ENCODE data around the gene RBBP8NL. TPM values are rescaled to one million over a fixed set of nuclear protein-coding genes. Genes with fewer than 3 reads are reported as not detected.
A peak's percentile ranks its signal among the peaks of the same experiment; 100 is the strongest.
"Not testable (repeated sequence)": the region's sequence is repeated elsewhere in the genome, so short reads cannot be mapped to it uniquely, and the experiment has no call there.

Gene RBBP8NL
- total RNA-seq, 4 donors from 2014 or later = not detected

- WGBS, 2 donors = 44 to 72% methylated on average over 12 to 18 of the region's 26 CpGs
- Histone ChIP-seq H3K9me3 (no peaks in the 10 kb centered on the region), H3K4me1 (peaks cover 0 to 60% (median 21%) of the 10 kb centered on the region in 4 donors), H3K27ac (peak overlapping the region; percentile 1 to 82 (median 48)), H3K27me3 (no peaks in the 10 kb centered on the region), H3K4me3 (no peak overlapping the region), H3K36me3 (no peaks in the 10 kb centered on the region)
- DNase-seq (ENCODE audit: low spot score in 2 of 2) = no peak
- peak; percentile 8 to 75 (median 47) for TF ChIP-seq CTCF (IDR thresholded peaks at IDR 0.05)
- no peak for TF ChIP-seq POLR2A (IDR thresholded peaks at IDR 0.05)
Observed at GRCh38 chr20:62376112-62377063, 51.0 kb downstream of the RBBP8NL start.

GRCh38 chr20:62374331-62375152 lies 52.8 kb downstream of the RBBP8NL start:
- 54 to 60% methylated on average over 24 of the region's 24 CpGs for WGBS, 2 donors

GRCh38 chr20:62373631-62374179 lies 53.6 kb downstream of the RBBP8NL start:
- not testable (repeated sequence) for H3K36me3 ChIP-seq; H3K4me3 ChIP-seq; H3K9me3 ChIP-seq; DNase-seq (ENCODE audit: low spot score in 2 of 2); H3K27me3 ChIP-seq
- WGBS, 2 donors = 87 to 88% methylated on average over 13 to 22 of the region's 40 CpGs
- peak overlapping the region in 2 of 4 donors; percentile 75 to 82 for H3K27ac ChIP-seq
- H3K4me1 ChIP-seq = peaks cover 0 to 76% (median 36%) of the 10 kb centered on the region in 4 donors

More at GRCh38 chr20:62374331-62375152, 52.8 kb downstream of the RBBP8NL start:
- TF ChIP-seq CTCF (IDR thresholded peaks at IDR 0.05) = no peak
- TF ChIP-seq EP300 (IDR thresholded peaks at IDR 0.05) = no peak
- no peak for TF ChIP-seq POLR2A (IDR thresholded peaks at IDR 0.05)
- H3K9me3 ChIP-seq = no peaks in the 10 kb centered on the region
- H3K36me3 ChIP-seq = no peaks in the 10 kb centered on the region
- no peak overlapping the region for H3K4me3 ChIP-seq
- H3K4me1 ChIP-seq = peaks cover 0 to 68% (median 27%) of the 10 kb centered on the region in 4 donors
- H3K27ac ChIP-seq = peak overlapping the region in 3 of 4 donors; percentile 22 to 82 (median 75)
- DNase-seq (ENCODE audit: low spot score in 2 of 2) = no peak
- H3K27me3 ChIP-seq = peaks cover 0 to 5% of the 10 kb centered on the region in 2 donors

GRCh38 chr20:62372042-62372993 lies 55.0 kb downstream of the RBBP8NL start:
- Histone ChIP-seq H3K4me1 (peaks cover 0 to 78% (median 45%) of the 10 kb centered on the region in 4 donors), H3K9me3 (no peaks in the 10 kb centered on the region), H3K27ac (peak overlapping the region in 3 of 4 donors; percentile 11 to 48 (median 24)), H3K36me3 (no peaks in the 10 kb centered on the region), H3K27me3 (peaks cover 0 to 10% of the 10 kb centered on the region in 2 donors), H3K4me3 (no peak overlapping the region)
- WGBS, 2 donors = 62 to 74% methylated on average over 21 to 28 of the region's 29 CpGs
- TF ChIP-seq POLR2A (IDR thresholded peaks at IDR 0.05) (no peak), CTCF (IDR thresholded peaks at IDR 0.05) (no peak), EP300 (IDR thresholded peaks at IDR 0.05) (no peak)
- DNase-seq (ENCODE audit: low spot score in 2 of 2) = no peak

Data from tibial nerve (tissue), 4 donors.